Neural progenitor cell (in vitro differentiated cells): ENCODE data around the gene NPHP4. TPM values are rescaled to one million over a fixed set of nuclear protein-coding genes. Genes with fewer than 3 reads are reported as not detected.

Source experiments
- DNase-seq: peaks from one replicate; pipeline ENCODE4 v3.0.0-alpha.2; 2016; ENCODE audit warnings: low spot score
- H2AFZ ChIP-seq: fragments of 200-600 bp; sonication (generic); replicated peaks from 2 replicates; pipeline ENCODE4 v1.6.1; 2016; ENCODE audit warnings: antibody characterized with exemption
- H3F3A ChIP-seq: fragments of 200-600 bp; sonication (generic); 2 replicates; pipeline ENCODE4 v1.6.1; 2016; ENCODE audit warnings: antibody characterized with exemption, low read depth
- H3K27ac ChIP-seq: fragments of 200-600 bp; sonication (generic); 2 replicates; pipeline ENCODE4 v1.5.1; 2016; ENCODE audit warnings: mild to moderate bottlenecking
- H3K27me3 ChIP-seq: fragments of 200-600 bp; sonication (generic); 2 replicates; pipeline ENCODE4 v1.6.1; 2016; ENCODE audit warnings: mild to moderate bottlenecking, moderate library complexity
- H3K36me3 ChIP-seq: fragments of 200-600 bp; sonication (generic); 2 replicates; pipeline ENCODE4 v1.5.1; 2016
- H3K4me1 ChIP-seq: fragments of 200-600 bp; sonication (generic); 2 replicates; pipeline ENCODE4 v1.6.1; 2016; ENCODE audit warnings: mixed run types
- H3K4me2 ChIP-seq: fragments of 200-600 bp; sonication (generic); 2 replicates; pipeline ENCODE4 v1.6.1; 2016
- H3K4me3 ChIP-seq: fragments of 200-600 bp; sonication (generic); 2 replicates; pipeline ENCODE4 v1.5.1; 2016
- H3K79me2 ChIP-seq: fragments of 200-600 bp; sonication (generic); 2 replicates; pipeline ENCODE4 v1.6.1; 2016; ENCODE audit warnings: low read depth
- H3K9ac ChIP-seq: fragments of 200-600 bp; sonication (generic); 2 replicates; pipeline ENCODE4 v1.6.1; 2016
- H3K9me3 ChIP-seq: fragments of 200-600 bp; sonication (generic); 2 replicates; pipeline ENCODE4 v1.5.1; 2016; ENCODE audit warnings: low read depth
- H4K20me1 ChIP-seq: fragments of 200-600 bp; sonication (generic); 2 replicates; pipeline ENCODE4 v1.6.1; 2016; ENCODE audit warnings: low read depth
- H3K27ac Mint-ChIP-seq: 3 replicates; pipeline ENCODE4 v1.8.0; 2021; ENCODE audit warnings: mixed read lengths
- H3K27me3 Mint-ChIP-seq: 2 replicates; pipeline ENCODE4 v1.8.0; 2022; ENCODE audit warnings: low read depth, mild to moderate bottlenecking, inconsistent platforms, moderate library complexity, mixed read lengths; ENCODE audit not compliant: insufficient read depth
- H3K36me3 Mint-ChIP-seq: 3 replicates; pipeline ENCODE4 v1.8.0; 2021; ENCODE audit warnings: mixed read lengths
- H3K4me1 Mint-ChIP-seq: 3 replicates; pipeline ENCODE4 v1.8.0; 2021; ENCODE audit warnings: mixed read lengths
- H3K4me3 Mint-ChIP-seq: 3 replicates; pipeline ENCODE4 v1.8.0; 2021; ENCODE audit warnings: mild to moderate bottlenecking, moderate library complexity, mixed read lengths
- H3K9me3 Mint-ChIP-seq: 3 replicates; pipeline ENCODE4 v1.8.0; 2020; ENCODE audit warnings: mixed read lengths
- CTCF ChIP-seq: fragments of 200-600 bp; sonication (generic); IDR thresholded peaks from 2 replicates; pipeline ENCODE4 v1.5.1; 2017; ENCODE audit warnings: antibody characterized with exemption, mild to moderate bottlenecking
- EZH2 ChIP-seq: fragments of 200-600 bp; sonication (generic); IDR thresholded peaks from 2 replicates; pipeline ENCODE4 v1.6.1; 2017; ENCODE audit warnings: antibody characterized with exemption, mild to moderate bottlenecking, moderate library complexity
- EZH2phosphoT487 ChIP-seq: fragments of 200-600 bp; sonication (generic); IDR thresholded peaks from 2 replicates; pipeline ENCODE4 v1.6.1; 2017; ENCODE audit warnings: antibody characterized with exemption
- total RNA-seq: library from RNA; depleted of rRNA; stranded (reverse); fragments of >200 nt; gene quantifications from 2 replicates; pipeline ENCODE4 v1.2.3, GENCODE V29; 2015; ENCODE audit warnings: low replicate concordance

The NPHP4 gene
- total RNA-seq, 1 donor from 2014 or later = 8.9 TPM

GRCh38 chr1:5979536-5980313 is 12.5 kb downstream of the NPHP4 start:
- H3K27ac ChIP-seq = no peak overlapping the region
- H3K27ac Mint-ChIP-seq = peak overlapping the region; percentile 65
- DNase-seq = no peak

GRCh38 chr1:5978452-5978851 is 13.8 kb downstream of the NPHP4 start:
- TF ChIP-seq EZH2 (no peak), CTCF (no peak), EZH2phosphoT487 (no peak)
- Histone ChIP-seq H3K36me3 (no peaks in the 10 kb centered on the region), H3K27me3 (no peaks in the 10 kb centered on the region), H3K9ac (no peak overlapping the region), H3K27ac (no peak overlapping the region), H3K4me3 (no peak overlapping the region), H3F3A (no peaks in the 10 kb centered on the region), H4K20me1 (no peaks in the 10 kb centered on the region), H3K4me1 (peaks cover 9% of the 10 kb centered on the region), H3K79me2 (no peaks in the 10 kb centered on the region), H2AFZ (no peak overlapping the region), H3K4me2 (no peak overlapping the region), H3K9me3 (no peaks in the 10 kb centered on the region)
- DNase-seq = no peak
- Mint-ChIP-seq H3K27ac (no peak overlapping the region), H3K36me3 (peaks cover 13% of the 10 kb centered on the region), H3K27me3 (peaks cover 8% of the 10 kb centered on the region), H3K9me3 (peaks cover 3% of the 10 kb centered on the region), H3K4me1 (peaks cover 14% of the 10 kb centered on the region), H3K4me3 (no peak overlapping the region)

More at GRCh38 chr1:5979536-5980313, 12.5 kb downstream of the NPHP4 start:
- Histone ChIP-seq H3F3A (no peaks in the 10 kb centered on the region), H3K4me3 (no peak overlapping the region), H4K20me1 (no peaks in the 10 kb centered on the region), H3K9me3 (no peaks in the 10 kb centered on the region), H3K79me2 (no peaks in the 10 kb centered on the region), H3K27me3 (no peaks in the 10 kb centered on the region), H3K4me1 (peaks cover 9% of the 10 kb centered on the region), H3K9ac (no peak overlapping the region), H3K36me3 (no peaks in the 10 kb centered on the region), H3K4me2 (no peak overlapping the region), H2AFZ (no peak overlapping the region)
- peaks cover 14% of the 10 kb centered on the region for H3K4me1 Mint-ChIP-seq
- H3K9me3 Mint-ChIP-seq = peaks cover 3% of the 10 kb centered on the region
- peaks cover 14% of the 10 kb centered on the region for H3K36me3 Mint-ChIP-seq
- peak overlapping the region; percentile 62 for H3K4me3 Mint-ChIP-seq
- TF ChIP-seq CTCF = no peak
- no peak for TF ChIP-seq EZH2
- no peak for TF ChIP-seq EZH2phosphoT487
- H3K27me3 Mint-ChIP-seq = peaks cover 6% of the 10 kb centered on the region

DNA sequence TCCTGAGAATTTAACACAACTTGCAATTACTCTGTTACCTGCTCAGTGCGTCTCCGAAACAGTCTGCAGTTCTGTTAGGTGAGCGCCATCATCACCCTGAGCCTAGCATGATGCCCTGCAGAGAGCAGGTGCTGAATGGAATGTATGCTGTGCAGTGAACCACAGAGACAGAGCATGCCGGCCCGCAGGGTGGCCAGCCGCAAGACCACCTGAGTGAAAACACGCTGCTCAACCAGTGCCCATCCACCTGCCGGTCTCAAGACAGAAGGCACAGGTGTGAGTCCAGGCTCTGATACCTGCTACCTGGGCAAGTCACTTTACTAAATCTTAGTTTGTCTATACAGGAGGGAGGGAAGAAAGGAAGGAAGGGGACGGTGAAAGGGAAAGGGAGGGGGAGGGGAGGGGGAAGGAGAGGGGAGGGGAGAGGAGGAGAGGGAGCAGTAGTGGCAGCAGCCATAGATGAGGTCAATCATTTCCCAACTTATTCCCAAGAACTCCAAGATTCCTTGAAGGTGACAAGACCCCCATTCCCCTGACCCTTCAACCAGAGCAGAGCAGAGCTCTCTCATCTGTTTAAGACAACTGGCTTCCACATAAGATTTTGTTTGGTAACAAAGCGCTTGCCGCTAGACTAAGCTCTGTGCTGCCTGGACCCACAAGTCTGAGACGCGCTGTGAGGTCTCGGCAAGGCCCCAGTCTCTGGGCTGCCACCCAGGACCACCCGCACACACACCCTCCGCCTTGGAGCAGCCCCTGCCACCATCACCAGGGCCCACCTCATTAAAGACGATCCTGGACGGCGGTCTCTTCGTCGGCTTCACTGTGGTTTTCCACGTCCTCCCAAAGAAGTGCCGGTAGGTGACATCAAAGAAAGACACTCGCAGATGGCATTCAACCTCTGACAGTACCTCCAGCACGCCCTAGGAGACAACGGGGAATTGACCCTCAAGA is 14.5 kb downstream of the NPHP4 start:
- no peak for DNase-seq
- Mint-ChIP-seq H3K4me3 (no peak overlapping the region), H3K27me3 (peaks cover 8% of the 10 kb centered on the region), H3K9me3 (peaks cover 3% of the 10 kb centered on the region), H3K36me3 (peaks cover 12% of the 10 kb centered on the region), H3K4me1 (peaks cover 14% of the 10 kb centered on the region), H3K27ac (no peak overlapping the region)
- H3K4me3 ChIP-seq = no peak overlapping the region
- H3K36me3 ChIP-seq = no peaks in the 10 kb centered on the region
- H3K27me3 ChIP-seq = no peaks in the 10 kb centered on the region
- no peak overlapping the region for H3K27ac ChIP-seq
- no peak overlapping the region for H2AFZ ChIP-seq
- no peaks in the 10 kb centered on the region for H3K79me2 ChIP-seq
- H3K4me2 ChIP-seq = no peak overlapping the region
- no peaks in the 10 kb centered on the region for H3F3A ChIP-seq
- H3K9ac ChIP-seq = no peak overlapping the region
- H3K4me1 ChIP-seq = peaks cover 9% of the 10 kb centered on the region
- no peaks in the 10 kb centered on the region for H3K9me3 ChIP-seq
- TF ChIP-seq CTCF = no peak
- no peak for TF ChIP-seq EZH2
- TF ChIP-seq EZH2phosphoT487 = no peak
- H4K20me1 ChIP-seq = no peaks in the 10 kb centered on the region
